IMR-90 (cell line): ENCODE data around the gene CREG2. TPM values are rescaled to one million over a fixed set of nuclear protein-coding genes. Genes with fewer than 3 reads are reported as not detected.

Experiments
- ATAC-seq: fragments of 200-7000 bp; cut with Tn5 transposase; 2 replicates; pipeline ENCODE4 v1.9.1; 2020; ENCODE audit warnings: low read depth, mild to moderate bottlenecking, moderate library complexity
- BruUV-seq: library from RNA; stranded (reverse); fragments of 400-500 nt; replicated peaks from 2 replicates; lab custom pipeline; 2021; lab: Mats Ljungman, UMichigan
- CTCF ChIA-PET: fragments of 300-600 bp; formaldehyde crosslinking; extraction: SDS; loops from one replicate; lab custom pipeline; 2021; ENCODE audit warnings: antibody characterized with exemption; lab: Yijun Ruan, JAX
- POLR2A ChIA-PET: fragments of 300-600 bp; sonication (Branson Sonifier 250); formaldehyde crosslinking; loops from one replicate; lab custom pipeline; 2022; ENCODE audit warnings: antibody characterized with exemption; ENCODE audit not compliant: unreplicated experiment; lab: Charles Lee
- DNase-seq: peaks from one replicate; pipeline ENCODE4 v3.0.0; 2013
- H2AFZ ChIP-seq: replicated peaks from 2 replicates; pipeline ENCODE3; 2013; ENCODE audit warnings: low read length, mild to moderate bottlenecking; ENCODE audit not compliant: poor library complexity
- H2AK5ac ChIP-seq: 2 replicates; pipeline ENCODE4 v1.6.1; 2013; ENCODE audit warnings: low read depth, low read length, inconsistent platforms
- H2AK9ac ChIP-seq: replicated peaks from 2 replicates; pipeline ENCODE3; 2013; ENCODE audit warnings: mild to moderate bottlenecking, low read depth, low read length, moderate library complexity; ENCODE audit not compliant: poor library complexity
- H2BK120ac ChIP-seq: 2 replicates; pipeline ENCODE4 v1.6.1; 2013; ENCODE audit warnings: low read depth, low read length, inconsistent platforms
- H2BK15ac ChIP-seq: 3 replicates; pipeline ENCODE4 v1.6.1; 2013; ENCODE audit warnings: low read depth, low read length, inconsistent platforms
- H2BK20ac ChIP-seq: 2 replicates; pipeline ENCODE4 v1.6.1; 2013; ENCODE audit warnings: low read depth, mild to moderate bottlenecking, inconsistent platforms, low read length, moderate library complexity
- H2BK5ac ChIP-seq: 2 replicates; pipeline ENCODE4 v1.6.1; 2013; ENCODE audit warnings: mild to moderate bottlenecking, low read depth, low read length, inconsistent platforms; ENCODE audit not compliant: poor library complexity, severe bottlenecking
- H3K14ac ChIP-seq: replicated peaks from 2 replicates; pipeline ENCODE4 v1.6.1; 2013; ENCODE audit warnings: low read depth, low read length, inconsistent platforms
- H3K18ac ChIP-seq: 2 replicates; pipeline ENCODE4 v1.6.1; 2013; ENCODE audit warnings: low read depth, low read length, control low read depth
- H3K23ac ChIP-seq: 2 replicates; pipeline ENCODE4 v1.6.1; 2013; ENCODE audit warnings: low read depth, low read length, inconsistent platforms
- H3K27ac ChIP-seq: 2 replicates; pipeline ENCODE4 v1.5.1; 2013; ENCODE audit warnings: mild to moderate bottlenecking, control low read depth, low read length; ENCODE audit not compliant: insufficient read depth
- H3K27me3 ChIP-seq: 2 replicates; pipeline ENCODE4 v1.6.1; 2013; ENCODE audit warnings: low read length; ENCODE audit not compliant: control insufficient read depth, insufficient read depth
- H3K36me3 ChIP-seq: 2 replicates; pipeline ENCODE4 v1.6.1; 2013; ENCODE audit warnings: low read length, mixed read lengths; ENCODE audit not compliant: control insufficient read depth, insufficient read depth
- H3K4ac ChIP-seq: 2 replicates; pipeline ENCODE4 v1.6.1; 2013; ENCODE audit warnings: low read depth, low read length, inconsistent platforms
- H3K4me1 ChIP-seq: 2 replicates; pipeline ENCODE4 v1.6.1; 2013; ENCODE audit warnings: low read length, mixed read lengths; ENCODE audit not compliant: control insufficient read depth, insufficient read depth
- H3K4me2 ChIP-seq: 2 replicates; pipeline ENCODE4 v1.6.1; 2013; ENCODE audit warnings: low read depth, mild to moderate bottlenecking, control low read depth, low read length, moderate library complexity
- H3K4me3 ChIP-seq: 2 replicates; pipeline ENCODE4 v1.5.1; 2013; ENCODE audit warnings: low read depth, mild to moderate bottlenecking, control low read depth, low read length, moderate library complexity; ENCODE audit not compliant: insufficient read depth
- H3K56ac ChIP-seq: 2 replicates; pipeline ENCODE4 v1.6.1; 2013; ENCODE audit warnings: low read length, inconsistent platforms; ENCODE audit not compliant: insufficient read depth; ENCODE audit errors: extremely low read depth
- H3K79me1 ChIP-seq, 2 experiments: 2 replicates each; pipeline ENCODE4 v1.6.1; 2013; ENCODE audit warnings: low read length in 2 of 2, inconsistent platforms in 1 of 2, low read depth in 1 of 2
- H3K9ac ChIP-seq: 2 replicates; pipeline ENCODE4 v1.6.1; 2013; ENCODE audit warnings: low read depth, low read length, control low read depth
- H3K9me1 ChIP-seq: 2 replicates; pipeline ENCODE4 v1.6.1; 2013; ENCODE audit warnings: low read length, inconsistent platforms; ENCODE audit not compliant: insufficient read depth
- H3K9me3 ChIP-seq: 2 replicates; pipeline ENCODE4 v1.6.1; 2013; ENCODE audit warnings: low read length; ENCODE audit not compliant: control insufficient read depth, insufficient read depth
- H4K20me1 ChIP-seq: 2 replicates; pipeline ENCODE4 v1.6.1; 2013; ENCODE audit warnings: low read length, inconsistent platforms; ENCODE audit not compliant: insufficient read depth
- H4K5ac ChIP-seq: 2 replicates; pipeline ENCODE4 v1.6.1; 2013; ENCODE audit warnings: mild to moderate bottlenecking, low read depth, low read length, control low read depth
- H4K8ac ChIP-seq, 2 experiments: 2 replicates each; pipeline ENCODE4 v1.6.1; 2013; ENCODE audit warnings: low read depth in 2 of 2, low read length in 2 of 2, control low read depth in 1 of 2, inconsistent platforms in 1 of 2
- H4K91ac ChIP-seq: 2 replicates; pipeline ENCODE4 v1.6.1; 2013; ENCODE audit warnings: low read depth, low read length, inconsistent platforms; ENCODE audit not compliant: insufficient read depth
- BHLHE40 ChIP-seq: fragments of 150-350 bp; IDR thresholded peaks from 2 replicates; pipeline ENCODE4 v1.6.1; 2016; ENCODE audit warnings: mild to moderate bottlenecking, low read depth, low read length
- CEBPB ChIP-seq: IDR thresholded peaks from 2 replicates; pipeline ENCODE4 v1.6.1; 2012; ENCODE audit warnings: low read depth, low read length, improper control_type of control experiment
- CHD1 ChIP-seq: IDR thresholded peaks from 2 replicates; pipeline ENCODE4 v1.6.1; 2012; ENCODE audit warnings: low read depth, low read length, improper control_type of control experiment
- FOS ChIP-seq: fragments of 150-350 bp; IDR thresholded peaks from 2 replicates; pipeline ENCODE4 v1.6.1; 2016; ENCODE audit warnings: low read depth, low read length
- MAFK ChIP-seq: IDR thresholded peaks from 2 replicates; pipeline ENCODE4 v1.6.1; 2012; ENCODE audit warnings: low read depth, low read length, improper control_type of control experiment
- MAZ ChIP-seq: IDR thresholded peaks from 2 replicates; pipeline ENCODE4 v1.6.1; 2012; ENCODE audit warnings: low read depth, mild to moderate bottlenecking, low read length, improper control_type of control experiment, moderate library complexity, borderline replicate concordance
- MXI1 ChIP-seq: IDR thresholded peaks from 2 replicates; pipeline ENCODE4 v1.6.1; 2012; ENCODE audit warnings: low read depth, mild to moderate bottlenecking, low read length, moderate library complexity, borderline replicate concordance
- NFE2L2 ChIP-seq: fragments of 150-350 bp; IDR thresholded peaks from 2 replicates; pipeline ENCODE4 v1.6.1; 2016; ENCODE audit warnings: low read depth, mild to moderate bottlenecking, low read length
- POLR2A ChIP-seq: IDR thresholded peaks from 2 replicates; pipeline ENCODE4 v1.6.1; 2012; ENCODE audit warnings: mild to moderate bottlenecking, low read depth, low read length
- RAD21 ChIP-seq: IDR thresholded peaks from 2 replicates; pipeline ENCODE4 v1.6.1; 2012; ENCODE audit warnings: low read length, improper control_type of control experiment
- RCOR1 ChIP-seq: IDR thresholded peaks from 2 replicates; pipeline ENCODE4 v1.6.1; 2012; ENCODE audit warnings: mild to moderate bottlenecking, low read length, improper control_type of control experiment; ENCODE audit not compliant: insufficient replicate concordance
- RFX5 ChIP-seq: IDR thresholded peaks from 2 replicates; pipeline ENCODE4 v1.8.0; 2012; ENCODE audit warnings: low read depth, mild to moderate bottlenecking, low read length, moderate library complexity
- SMC3 ChIP-seq: fragments of 150-350 bp; IDR thresholded peaks from 2 replicates; pipeline ENCODE4 v1.6.1; 2016; ENCODE audit warnings: low read depth, mild to moderate bottlenecking, antibody characterized with exemption, low read length, moderate library complexity
- WGBS, 2 experiments: methylation state at CpG; one replicate each; pipeline versions ENCODE4 v1.1.5 to v1.1.7; 2013; ENCODE audit warnings: missing lambda C conversion rate in 2 of 2; ENCODE audit not compliant: insufficient read length in 1 of 2; ENCODE audit errors: extremely low coverage in 2 of 2; 5-methylcytosine and 5-hydroxymethylcytosine counted together
- dilution Hi-C: fragments of 300-500 bp; cut with HindIII; formaldehyde crosslinking; loops from one replicate; pipeline ENCODE4 v1.14.3; 2018; ENCODE audit warnings: low sequenced_read_pairs; ENCODE audit not compliant: unreplicated experiment
- in situ Hi-C: fragments of 300-500 bp; cut with MboI; formaldehyde crosslinking; loops from 3 replicates; pipeline ENCODE4 v1.14.3; 2019; ENCODE audit warnings: low sequenced_read_pairs, inconsistent platforms, mixed read lengths
- intact Hi-C: fragments of 100-400 bp; cut with micrococcal nuclease; formaldehyde crosslinking; loops from 2 replicates; pipeline ENCODE4 v1.10.0; 2022
- polyA plus RNA-seq, 3 experiments: library from polyadenylated mRNA; depleted of rRNA; stranded (reverse); fragments of >200 nt; gene quantifications; 2 replicates each; pipeline ENCODE4 v1.2.3, GENCODE V29; 2012; ENCODE audit warnings: low replicate concordance in 1 of 3
- total RNA-seq: library from RNA; depleted of rRNA; stranded (reverse); fragments of >200 nt; gene quantifications from 2 replicates; pipeline ENCODE4 v1.2.3, GENCODE V29; 2012
- TF ChIP-seq, protein P1 (sequence below): fragments of 150-350 bp; IDR thresholded peaks from 2 replicates; pipeline ENCODE4 v1.6.1; 2017; ENCODE audit warnings: mild to moderate bottlenecking, antibody characterized with exemption, low read length, low read depth
- TF ChIP-seq, protein P2 (sequence below): fragments of 150-350 bp; IDR thresholded peaks from 2 replicates; pipeline ENCODE4 v1.6.1; 2016; ENCODE audit warnings: low read depth, mild to moderate bottlenecking, low read length, moderate library complexity, borderline replicate concordance
- TF ChIP-seq, protein P3 (sequence below): conservative IDR thresholded peaks from 2 replicates; pipeline ENCODE4 v1.5.1; 2012; ENCODE audit warnings: mild to moderate bottlenecking, low read depth, low read length, improper control_type of control experiment

CREG2 gene
- total and polyA plus RNA-seq, 2 of the 4 experiments (the other 2 are of a cell fraction) = 0.17 TPM; not detected in 1

DNA sequence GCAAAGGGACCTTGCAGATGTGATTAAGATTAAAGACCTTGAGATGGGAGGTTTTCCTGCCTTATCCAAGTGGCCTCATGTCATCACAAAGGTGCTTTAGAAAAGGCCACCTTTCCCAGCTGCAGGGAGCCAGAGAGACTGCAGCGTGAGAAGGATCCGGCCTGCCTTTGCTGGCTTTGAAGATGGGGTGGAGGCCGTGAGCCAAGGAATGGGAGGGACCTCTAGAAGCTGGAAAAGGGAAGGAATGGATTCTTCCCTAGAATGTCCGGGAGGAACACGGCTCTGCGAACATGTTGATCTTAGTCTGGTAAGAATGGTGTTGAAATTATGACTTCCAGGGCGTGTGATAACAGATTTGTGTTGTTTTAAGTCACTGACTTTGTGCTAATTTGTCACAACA lies 39.9 kb upstream of the CREG2 start:
- Histone ChIP-seq H3K9me1 (peaks cover 6% of the 10 kb centered on the region), H2AK5ac (no peak overlapping the region), H2BK5ac (no peak overlapping the region), H3K4ac (no peak overlapping the region), H2BK15ac (no peak overlapping the region), H3K27me3 (no peaks in the 10 kb centered on the region), H3K36me3 (no peaks in the 10 kb centered on the region), H2BK120ac (no peak overlapping the region), H3K9me3 (no peaks in the 10 kb centered on the region), H4K8ac (no peak overlapping the region), H2AFZ (no peak overlapping the region), H3K27ac (no peak overlapping the region), H3K23ac (no peak overlapping the region), H3K9ac (no peak overlapping the region), H3K18ac (no peak overlapping the region), H3K4me2 (no peak overlapping the region), H3K4me1 (no peaks in the 10 kb centered on the region), H2BK20ac (no peak overlapping the region), H3K4me3 (no peak overlapping the region), H4K91ac (no peak overlapping the region), H4K5ac (no peak overlapping the region), H3K56ac (no peak overlapping the region), H2AK9ac (no peak overlapping the region), H3K79me1 (peaks cover 17 to 20% of the 10 kb centered on the region in 2 experiments), H3K14ac (no peak overlapping the region), H4K20me1 (no peaks in the 10 kb centered on the region)
- POLR2A ChIA-PET = no interaction called here
- CTCF ChIA-PET = no interaction called here
- intact Hi-C loops = no loop called here
- dilution Hi-C loops = no loop called here
- ATAC-seq (no peak), DNase-seq (no peak)
- BruUV-seq = no TSS peak
- TF ChIP-seq RFX5 = no peak
- TF ChIP-seq CEBPB = no peak
- no peak for TF ChIP-seq RAD21
- no peak for TF ChIP-seq POLR2A
- no peak for TF ChIP-seq CHD1
- TF ChIP-seq BHLHE40 = no peak
- TF ChIP-seq, protein P1, sequence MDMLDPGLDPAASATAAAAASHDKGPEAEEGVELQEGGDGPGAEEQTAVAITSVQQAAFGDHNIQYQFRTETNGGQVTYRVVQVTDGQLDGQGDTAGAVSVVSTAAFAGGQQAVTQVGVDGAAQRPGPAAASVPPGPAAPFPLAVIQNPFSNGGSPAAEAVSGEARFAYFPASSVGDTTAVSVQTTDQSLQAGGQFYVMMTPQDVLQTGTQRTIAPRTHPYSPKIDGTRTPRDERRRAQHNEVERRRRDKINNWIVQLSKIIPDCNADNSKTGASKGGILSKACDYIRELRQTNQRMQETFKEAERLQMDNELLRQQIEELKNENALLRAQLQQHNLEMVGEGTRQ = no peak
- TF ChIP-seq, protein P2, sequence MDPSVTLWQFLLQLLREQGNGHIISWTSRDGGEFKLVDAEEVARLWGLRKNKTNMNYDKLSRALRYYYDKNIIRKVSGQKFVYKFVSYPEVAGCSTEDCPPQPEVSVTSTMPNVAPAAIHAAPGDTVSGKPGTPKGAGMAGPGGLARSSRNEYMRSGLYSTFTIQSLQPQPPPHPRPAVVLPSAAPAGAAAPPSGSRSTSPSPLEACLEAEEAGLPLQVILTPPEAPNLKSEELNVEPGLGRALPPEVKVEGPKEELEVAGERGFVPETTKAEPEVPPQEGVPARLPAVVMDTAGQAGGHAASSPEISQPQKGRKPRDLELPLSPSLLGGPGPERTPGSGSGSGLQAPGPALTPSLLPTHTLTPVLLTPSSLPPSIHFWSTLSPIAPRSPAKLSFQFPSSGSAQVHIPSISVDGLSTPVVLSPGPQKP = no peak
- TF ChIP-seq MAZ = no peak
- TF ChIP-seq, protein P3, sequence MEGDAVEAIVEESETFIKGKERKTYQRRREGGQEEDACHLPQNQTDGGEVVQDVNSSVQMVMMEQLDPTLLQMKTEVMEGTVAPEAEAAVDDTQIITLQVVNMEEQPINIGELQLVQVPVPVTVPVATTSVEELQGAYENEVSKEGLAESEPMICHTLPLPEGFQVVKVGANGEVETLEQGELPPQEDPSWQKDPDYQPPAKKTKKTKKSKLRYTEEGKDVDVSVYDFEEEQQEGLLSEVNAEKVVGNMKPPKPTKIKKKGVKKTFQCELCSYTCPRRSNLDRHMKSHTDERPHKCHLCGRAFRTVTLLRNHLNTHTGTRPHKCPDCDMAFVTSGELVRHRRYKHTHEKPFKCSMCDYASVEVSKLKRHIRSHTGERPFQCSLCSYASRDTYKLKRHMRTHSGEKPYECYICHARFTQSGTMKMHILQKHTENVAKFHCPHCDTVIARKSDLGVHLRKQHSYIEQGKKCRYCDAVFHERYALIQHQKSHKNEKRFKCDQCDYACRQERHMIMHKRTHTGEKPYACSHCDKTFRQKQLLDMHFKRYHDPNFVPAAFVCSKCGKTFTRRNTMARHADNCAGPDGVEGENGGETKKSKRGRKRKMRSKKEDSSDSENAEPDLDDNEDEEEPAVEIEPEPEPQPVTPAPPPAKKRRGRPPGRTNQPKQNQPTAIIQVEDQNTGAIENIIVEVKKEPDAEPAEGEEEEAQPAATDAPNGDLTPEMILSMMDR = no peak
- TF ChIP-seq FOS = no peak
- TF ChIP-seq MXI1 = no peak
- no peak for TF ChIP-seq MAFK
- no peak for TF ChIP-seq RCOR1
- no peak for TF ChIP-seq NFE2L2
- TF ChIP-seq SMC3 = no peak
- in situ Hi-C loops = loop anchor here (10.0 kb wide), 1 partner anchor 418 kb away; no protein-coding TSS in a partner anchor
- WGBS, 2 experiments = 85% methylated on average over 2 of the region's 7 CpGs; no CpG with 5 or more reads in 1 of the 2 experiments
